HepG2 (cell line): ENCODE results near the gene PARP8. TPM values are rescaled to one million over a fixed set of nuclear protein-coding genes. Genes with fewer than 3 reads are reported as not detected.

Experiments
- ATAC-seq: fragments of 200-7000 bp; cut with Tn5 transposase; 3 replicates; pipeline ENCODE4 v1.9.1; 2020; ENCODE audit warnings: mild to moderate bottlenecking, moderate library complexity
- BruUV-seq: library from RNA; stranded (reverse); fragments of 400-500 nt; replicated peaks from 2 replicates; lab custom pipeline; 2021; lab: Mats Ljungman, UMichigan
- CTCF ChIA-PET: fragments of 300-600 bp; formaldehyde crosslinking; extraction: SDS; loops from one replicate; lab custom pipeline; 2021; ENCODE audit warnings: low total read pairs, inconsistent platforms, low intra/inter-chr PET ratio; lab: Yijun Ruan, JAX
- POLR2A ChIA-PET: fragments of 350-600 bp; sonication (Branson Sonifier 250); formaldehyde crosslinking; loops from one replicate; lab custom pipeline; 2020; ENCODE audit warnings: antibody characterized with exemption, inconsistent platforms; lab: Yijun Ruan, JAX
- DNase-seq: peaks from one replicate; pipeline ENCODE4 v3.0.0-alpha.2; 2015; ENCODE audit warnings: low spot score
- FAIRE-seq: peaks from 3 replicates; lab custom pipeline; 2011; peaks lifted over from hg19 to GRCh38; lab: Jason Lieb, UNC
- H2AFZ ChIP-seq: one replicate; pipeline ENCODE4 v1.6.1; 2011; ENCODE audit warnings: low read length, inconsistent platforms
- H3K27ac ChIP-seq: fragments of 300-600 bp; 3 replicates; pipeline ENCODE4 v1.8.0; 2011; ENCODE audit warnings: mixed run types, mild to moderate bottlenecking, mixed read lengths, low read length, inconsistent platforms; ENCODE audit not compliant: insufficient read depth; ENCODE audit errors: extremely low read length
- H3K27me3 ChIP-seq, 2 experiments: fragments of 200-600 bp in 1 of 2; 2 replicates in 1 of 2; 3 replicates in 1 of 2; pipeline versions ENCODE4 v1.6.0 to v1.8.0; 2011; ENCODE audit warnings: low read length in 2 of 2, mild to moderate bottlenecking in 2 of 2, moderate library complexity in 2 of 2, inconsistent platforms in 1 of 2; ENCODE audit not compliant: insufficient read depth in 2 of 2, control insufficient read depth in 1 of 2
- H3K36me3 ChIP-seq, 2 experiments: fragments of 200-600 bp in 1 of 2; replicated peaks in 1 of 2; 2 replicates in 1 of 2; 3 replicates in 1 of 2; pipeline versions ENCODE4 v1.5.1 to v1.8.0; 2011; ENCODE audit warnings: low read length in 2 of 2, inconsistent platforms in 1 of 2; ENCODE audit not compliant: insufficient read depth in 2 of 2, control insufficient read depth in 1 of 2
- H3K4me1 ChIP-seq: 2 replicates; pipeline ENCODE4 v1.5.1; 2012; ENCODE audit warnings: low read length, inconsistent platforms; ENCODE audit not compliant: insufficient read depth
- H3K4me2 ChIP-seq: 2 replicates; pipeline ENCODE4 v1.6.0; 2011; ENCODE audit warnings: low read depth, low read length, inconsistent platforms
- H3K4me3 ChIP-seq, 3 experiments: fragments of 200-600 bp in 1 of 3; sonication (generic), shearing (Covaris generic) in 1 of 3; replicated peaks in 1 of 3; 2 replicates each; pipeline ENCODE4 v1.5.1; 2011 to 2016; ENCODE audit warnings: low read length in 3 of 3, inconsistent platforms in 2 of 3, low read depth in 2 of 3, mild to moderate bottlenecking in 2 of 3, control low read depth in 1 of 3, mixed read lengths in 1 of 3; ENCODE audit not compliant: insufficient read depth in 1 of 3
- H3K79me2 ChIP-seq: one replicate; pipeline ENCODE4 v1.6.1; 2011; ENCODE audit warnings: low read length, inconsistent platforms; ENCODE audit not compliant: insufficient read depth
- H3K9ac ChIP-seq: 2 replicates; pipeline ENCODE4 v1.6.0; 2011; ENCODE audit warnings: mild to moderate bottlenecking, low read depth, low read length, inconsistent platforms; ENCODE audit not compliant: insufficient read depth
- H3K9me3 ChIP-seq: 2 replicates; pipeline ENCODE4 v1.5.1; 2012; ENCODE audit warnings: mild to moderate bottlenecking, low read length
- H4K20me1 ChIP-seq: 2 replicates; pipeline ENCODE4 v1.6.0; 2011; ENCODE audit warnings: inconsistent platforms, mild to moderate bottlenecking, low read length, moderate library complexity; ENCODE audit not compliant: insufficient read depth
- DPF2 ChIP-seq: sonication (generic); formaldehyde crosslinking; IDR thresholded peaks from 2 replicates; pipeline ENCODE4 v1.4.0; 2020; ENCODE audit warnings: mild to moderate bottlenecking, low read depth, missing genetic modification reagents, borderline replicate concordance
- EEA1 ChIP-seq: sonication (generic); formaldehyde crosslinking; IDR thresholded peaks from 2 replicates; pipeline ENCODE4 v1.5.1; 2020; ENCODE audit warnings: mild to moderate bottlenecking, missing genetic modification reagents, borderline replicate concordance
- GZF1 ChIP-seq: sonication (generic); formaldehyde crosslinking; IDR thresholded peaks from 2 replicates; pipeline ENCODE4 v1.5.1; 2020; ENCODE audit warnings: mild to moderate bottlenecking, missing genetic modification reagents
- NFKB2 ChIP-seq: sonication (generic); formaldehyde crosslinking; IDR thresholded peaks from 2 replicates; pipeline ENCODE4 v1.4.0; 2020; ENCODE audit warnings: missing genetic modification reagents, borderline replicate concordance
- NR1H2 ChIP-seq: sonication (generic); formaldehyde crosslinking; IDR thresholded peaks from 2 replicates; pipeline ENCODE4 v1.8.1; 2022; ENCODE audit warnings: low read depth, missing genetic modification reagents, borderline replicate concordance
- ZNF615 ChIP-seq: sonication (generic); formaldehyde crosslinking; IDR thresholded peaks from 2 replicates; pipeline ENCODE4 v1.5.0; 2020; ENCODE audit warnings: mild to moderate bottlenecking, missing genetic modification reagents, borderline replicate concordance
- ZNF691 ChIP-seq: sonication (generic); formaldehyde crosslinking; IDR thresholded peaks from 2 replicates; pipeline ENCODE4 v1.4.0; 2020; ENCODE audit warnings: missing genetic modification reagents, low read depth, mild to moderate bottlenecking, borderline replicate concordance
- WGBS: methylation state at CpG from one replicate; pipeline ENCODE4 v1.1.6; 2017; ENCODE audit warnings: low lambda C conversion rate; 5-methylcytosine and 5-hydroxymethylcytosine counted together
- in situ Hi-C: cut with HindIII; loops from 2 replicates; pipeline ENCODE4 v1.10.0; 2017; ENCODE audit warnings: low pct_unique_long_range_greater_than_20kb; ENCODE audit not compliant: extremely low pct_ligation_motif_present
- intact Hi-C: fragments of 100-400 bp; cut with micrococcal nuclease; formaldehyde crosslinking; loops from one replicate; pipeline ENCODE4 v1.10.0; 2022; ENCODE audit not compliant: unreplicated experiment
- polyA plus RNA-seq, 8 experiments: library from polyadenylated mRNA; depleted of rRNA in 3 of 8; stranded (reverse) in 7 of 8; unstranded in 1 of 8; fragments of >200 nt; fragmentation: Illumina TruSeq in 4 of 8; extraction: Trizol in 4 of 8; gene quantifications; 2 replicates each; pipeline versions ENCODE4 v1.2.1 to v1.2.3, GENCODE V29; 2011 to 2016; ENCODE audit warnings: low read depth in 4 of 8, missing spikeins in 1 of 8, mixed read lengths in 1 of 8; ENCODE audit not compliant: insufficient read depth in 1 of 8
- total RNA-seq, 5 experiments: library from RNA; depleted of rRNA; stranded (reverse); fragments of >200 nt; fragmentation: Illumina TruSeq; extraction: Trizol; gene quantifications; 2 replicates each; pipeline ENCODE4 v1.2.3, GENCODE V29; 2016; ENCODE audit warnings: low read depth in 1 of 5

Gene PARP8
- total and polyA plus RNA-seq, 2 of the 13 experiments (the other 11 are each of a cell fraction or from before 2014, with no cell fraction given), result 0.11 to 0.29 TPM

- 0% methylated on average over 2 of the region's 2 CpGs for WGBS
- intact Hi-C loops (no loop called here), in situ Hi-C loops (no loop called here)
- Histone ChIP-seq H4K20me1 (no peaks in the 10 kb centered on the region), H2AFZ (no peak overlapping the region), H3K9ac (no peak overlapping the region), H3K4me2 (no peak overlapping the region), H3K27me3 (no peaks in the 10 kb centered on the region), H3K27ac (no peak overlapping the region), H3K36me3 (no peaks in the 10 kb centered on the region), H3K4me3 (no peak overlapping the region), H3K9me3 (no peaks in the 10 kb centered on the region), H3K79me2 (no peaks in the 10 kb centered on the region), H3K4me1 (no peaks in the 10 kb centered on the region)
- BruUV-seq, result no TSS peak
- ATAC-seq (no peak), FAIRE-seq (no peak), DNase-seq (no peak)
- POLR2A ChIA-PET, result no interaction called here
- no peak for TF ChIP-seq NFKB2 (CRISPR knock-in tag)
- TF ChIP-seq ZNF691, result no peak
- TF ChIP-seq GZF1 (CRISPR knock-in tag), result no peak
- no peak for TF ChIP-seq EEA1 (CRISPR knock-in tag)
- no peak for TF ChIP-seq DPF2
- no peak for TF ChIP-seq NR1H2
- CTCF ChIA-PET, result no interaction called here
These were observed 44.4 kb downstream of the PARP8 start for GRCh38 chr5:50710838-50711237.

GRCh38 chr5:50711280-50711679 is 44.8 kb downstream of the PARP8 start:
- H3K4me2 ChIP-seq, result no peak overlapping the region
- DNase-seq (no peak), ATAC-seq (no peak)

More at GRCh38 chr5:50711280-50711679, 44.8 kb downstream of the PARP8 start:
- Histone ChIP-seq H3K4me3 (no peak overlapping the region), H3K36me3 (no peaks in the 10 kb centered on the region), H3K27me3 (no peaks in the 10 kb centered on the region), H2AFZ (no peak overlapping the region), H3K9me3 (no peaks in the 10 kb centered on the region), H3K9ac (no peak overlapping the region), H4K20me1 (no peaks in the 10 kb centered on the region), H3K27ac (no peak overlapping the region), H3K4me1 (no peaks in the 10 kb centered on the region), H3K79me2 (no peaks in the 10 kb centered on the region)
- BruUV-seq, result no TSS peak
- in situ Hi-C loops (no loop called here), intact Hi-C loops (no loop called here)
- no peak for TF ChIP-seq ZNF615
- FAIRE-seq, result no peak
- CTCF ChIA-PET, result no interaction called here
- 0% methylated on average over 2 of the region's 2 CpGs for WGBS
- POLR2A ChIA-PET, result no interaction called here
